HG03175 (cell line): Measurements from ENCODE around the gene UBE2QL1.

Experiments
- ATAC-seq: cut with Tn5 transposase; IDR thresholded peaks from one replicate; pipeline ENCODE4 v1.9.1; 2021; ENCODE audit warnings: mild to moderate bottlenecking, moderate library complexity; ENCODE audit not compliant: unreplicated experiment

UBE2QL1 gene

DNA sequence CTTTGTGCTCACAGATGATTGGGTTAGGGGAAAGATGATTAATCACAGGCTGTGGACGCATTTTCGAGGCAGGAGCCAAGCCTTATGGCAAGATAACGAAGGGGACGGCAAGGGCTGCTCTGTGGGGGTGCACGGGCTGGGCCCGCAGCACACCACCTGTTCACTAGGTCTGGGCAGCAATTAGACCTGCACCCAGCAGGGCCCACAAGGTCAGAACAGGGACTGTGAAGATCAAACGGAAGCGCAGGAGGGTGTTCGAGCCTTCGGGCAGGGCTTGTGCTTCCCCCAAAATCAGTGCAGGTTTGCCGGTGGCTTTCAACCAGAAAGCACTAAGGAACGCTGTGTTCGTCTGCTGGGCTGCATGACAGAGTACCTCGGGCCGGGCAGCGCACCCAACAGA, 73.7 kb downstream of the UBE2QL1 start:
- ATAC-seq = no peak

GRCh38 chr5:6522923-6523322, 74.3 kb downstream of the UBE2QL1 start:
- no peak for ATAC-seq

DNA sequence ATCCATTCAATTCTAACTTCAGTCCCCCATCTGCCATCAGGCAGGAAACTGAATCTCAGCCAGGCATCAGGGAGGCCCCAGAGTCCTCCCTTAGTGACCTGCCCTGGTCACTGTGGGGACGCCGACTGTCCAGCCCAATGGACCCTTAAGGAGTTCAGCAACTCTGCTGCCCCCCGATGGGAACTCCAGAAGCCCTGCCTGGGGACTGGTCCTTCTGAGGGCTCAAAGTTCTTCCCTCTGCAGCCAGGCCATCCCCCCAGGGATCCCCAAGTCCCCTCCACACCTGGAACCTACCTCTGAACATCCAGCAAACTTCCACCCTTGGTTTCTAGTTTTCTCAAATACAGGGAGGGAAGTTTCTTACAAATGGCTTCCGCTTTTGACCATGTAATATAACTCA, 76.8 kb downstream of the UBE2QL1 start:
- no peak for ATAC-seq

GRCh38 chr5:6525910-6526309, 77.3 kb downstream of the UBE2QL1 start:
- no peak for ATAC-seq

DNA sequence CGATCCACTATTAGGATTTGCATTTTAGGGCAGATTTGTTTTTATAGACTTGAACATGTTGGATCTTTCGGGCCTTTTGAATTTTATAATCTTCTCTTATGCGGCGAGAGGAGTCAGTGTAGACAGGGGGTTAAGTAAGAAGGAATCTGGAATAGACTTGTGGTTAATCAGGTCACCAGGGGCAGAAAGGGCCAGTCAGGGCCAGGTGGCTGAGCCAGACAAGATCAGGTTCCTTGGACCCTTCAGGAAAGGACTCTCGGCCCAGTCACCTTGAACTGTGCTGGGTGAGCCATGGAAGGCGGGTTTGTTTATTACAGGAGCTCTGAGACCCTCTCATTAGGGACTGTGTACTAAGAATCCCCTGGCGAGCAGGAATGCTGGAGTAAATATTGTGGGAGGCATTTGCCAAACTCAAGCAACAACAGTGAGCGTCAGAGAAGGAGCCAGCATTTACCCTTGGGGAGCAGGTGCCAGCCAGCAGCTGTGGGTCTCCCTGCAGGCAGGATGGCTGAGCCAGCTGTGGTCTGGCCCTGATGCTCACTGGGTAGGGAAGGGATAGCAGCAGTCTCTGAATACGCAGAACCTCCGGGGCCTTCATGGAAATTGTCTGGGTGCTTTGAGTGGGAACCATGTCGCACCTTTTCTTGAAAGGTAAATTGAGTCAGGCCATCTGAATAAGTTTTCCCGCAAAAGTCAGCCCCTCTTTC, 79.2 kb downstream of the UBE2QL1 start:
- no peak for ATAC-seq

DNA sequence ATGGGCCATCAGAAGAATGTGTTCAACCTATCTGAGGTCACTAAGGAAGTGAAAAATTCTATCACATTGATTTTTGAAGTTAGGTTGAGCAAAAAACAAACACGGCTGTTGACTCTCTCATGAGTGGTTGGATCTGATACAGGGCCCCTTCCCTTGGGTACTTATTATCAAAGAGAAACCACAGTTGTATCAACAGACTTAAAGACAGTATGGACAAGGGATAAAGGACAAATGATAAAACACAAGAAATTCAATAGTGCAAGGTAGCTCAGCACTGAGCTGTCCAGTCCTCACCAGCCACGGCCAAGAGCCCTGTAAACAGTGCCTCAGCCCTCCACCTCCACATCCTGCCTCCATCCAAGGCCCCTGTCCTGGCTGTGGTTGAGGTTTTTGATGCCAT, 86.9 kb downstream of the UBE2QL1 start:
- ATAC-seq = no peak

DNA sequence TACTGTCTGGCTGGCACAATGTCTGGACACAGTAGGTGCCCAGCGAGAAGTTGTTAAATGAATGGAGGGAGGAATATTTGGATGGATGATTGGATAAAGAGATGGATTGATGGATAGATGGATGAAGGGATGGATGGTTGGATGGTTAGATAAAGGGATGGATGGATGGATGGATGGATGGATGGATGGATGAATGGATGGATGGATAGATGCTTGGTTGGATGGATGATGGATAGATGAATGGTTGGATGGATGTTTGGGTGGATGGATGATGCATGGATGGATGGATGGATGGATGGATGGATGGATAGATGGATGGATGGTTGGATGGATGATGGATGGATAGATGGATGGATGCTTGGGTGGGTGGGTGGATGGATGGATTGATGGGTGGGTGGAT, 90.4 kb downstream of the UBE2QL1 start:
- ATAC-seq = no peak

- ATAC-seq = no peak
Measured at GRCh38 chr5:6540111-6540827, 91.6 kb downstream of the UBE2QL1 start.

DNA sequence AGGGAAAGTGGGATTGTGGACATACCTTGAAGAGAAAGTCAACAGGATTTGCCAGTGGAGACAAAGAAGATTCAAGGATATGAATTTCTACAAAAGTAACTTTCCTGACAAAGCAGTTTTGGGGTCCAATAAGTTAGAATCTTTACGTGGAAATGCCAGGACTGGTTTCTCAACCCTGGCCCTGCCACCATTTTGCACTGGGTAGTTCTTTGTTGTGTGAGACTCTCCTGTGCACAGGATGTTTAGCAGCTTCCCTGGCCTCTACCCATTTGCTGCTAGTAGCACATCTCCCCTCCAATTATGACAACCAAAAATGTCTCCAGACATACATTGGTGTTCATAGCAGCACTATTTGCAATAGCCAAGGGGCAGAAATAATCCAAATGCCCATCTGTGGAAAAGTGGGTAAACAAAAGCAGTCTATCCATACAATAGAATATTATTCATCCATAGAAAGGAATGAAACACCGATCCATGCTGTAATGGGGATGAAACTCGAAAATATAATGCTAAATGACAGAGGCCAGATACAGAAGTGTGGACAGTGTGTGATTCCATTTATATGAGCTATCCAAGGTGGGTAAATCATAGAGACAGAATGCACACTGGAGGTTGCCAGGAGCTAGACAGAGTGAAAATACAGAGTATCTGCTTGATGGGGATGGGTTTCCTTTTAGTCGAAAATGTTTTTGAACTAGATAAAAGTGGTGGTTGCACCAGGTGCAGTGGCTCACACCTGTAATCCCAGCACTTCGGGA, 92.8 kb downstream of the UBE2QL1 start:
- no peak for ATAC-seq

- ATAC-seq = no peak
Measured at GRCh38 chr5:6542421-6543345, 94.0 kb downstream of the UBE2QL1 start.

DNA sequence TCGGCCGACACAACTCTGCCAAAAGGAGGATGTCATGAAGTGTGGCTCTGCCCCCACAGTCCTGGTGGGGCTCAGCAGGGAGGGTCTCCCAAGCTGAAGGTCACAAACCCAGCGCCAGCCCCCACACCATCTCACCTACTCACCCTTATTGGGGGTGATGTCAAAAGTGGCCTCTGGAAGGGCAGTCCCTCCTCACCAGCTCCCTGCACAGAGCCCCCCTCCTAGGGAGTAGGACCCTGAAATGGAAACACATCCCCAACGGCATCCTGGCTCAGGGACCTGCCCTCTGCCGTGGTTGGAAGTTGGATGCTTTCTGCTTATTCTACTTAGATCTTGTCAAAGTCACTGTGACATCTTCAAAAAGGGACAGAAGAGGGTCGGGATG, 94.7 kb downstream of the UBE2QL1 start:
- ATAC-seq = no peak

- ATAC-seq = no peak
Measured at GRCh38 chr5:6543830-6544560, 95.3 kb downstream of the UBE2QL1 start.
